GM13977 (cell line): Measurements from ENCODE around the gene NUDT22.

Experiments
- DNase-seq: peaks from one replicate; pipeline ENCODE4 v3.0.0; 2012; ENCODE audit warnings: low spot score
- CTCF ChIP-seq: IDR thresholded peaks from 2 replicates; pipeline ENCODE4 v1.5.1; 2012; ENCODE audit warnings: mild to moderate bottlenecking, control low read depth; ENCODE audit not compliant: insufficient read depth; ENCODE audit errors: extremely low read depth, missing control alignments
- in situ Hi-C: fragments of 300-500 bp; cut with MboI; formaldehyde crosslinking; loops from one replicate; pipeline ENCODE4 v1.12.0; 2022; ENCODE audit warnings: low sequenced_read_pairs, low pct_unique_long_range_greater_than_20kb, mixed read lengths, inconsistent platforms; ENCODE audit not compliant: unreplicated experiment

Gene NUDT22

DNA sequence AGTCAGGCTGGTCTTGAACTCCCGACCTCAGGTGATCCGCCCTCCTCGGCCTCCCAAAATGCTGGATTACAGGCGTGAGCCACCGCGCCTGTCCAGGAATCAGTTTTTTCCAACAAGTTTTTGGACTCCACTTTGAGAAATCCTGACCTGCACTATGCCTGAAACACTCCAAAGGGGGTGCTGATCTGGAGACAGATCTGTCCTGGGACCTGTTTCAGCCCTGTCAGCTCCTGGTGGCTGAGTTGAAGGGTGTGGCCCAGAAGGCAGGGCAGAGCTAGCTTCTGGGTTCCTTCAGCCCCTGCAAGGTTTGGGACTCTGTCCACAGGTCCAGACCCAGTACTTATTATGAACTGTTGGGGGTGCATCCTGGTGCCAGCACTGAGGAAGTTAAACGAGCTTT, 5.5 kb downstream of the NUDT22 start:
- no peak for DNase-seq
- in situ Hi-C loops = no loop called here
- no peak for TF ChIP-seq CTCF

GRCh38 chr11:64232182-64232966, 6.3 kb downstream of the NUDT22 start:
- in situ Hi-C loops = no loop called here
- TF ChIP-seq CTCF = no peak
- DNase-seq = no peak

GRCh38 chr11:64232967-64233315, 6.9 kb downstream of the NUDT22 start:
- no peak for TF ChIP-seq CTCF
- no peak for DNase-seq
- in situ Hi-C loops = no loop called here

GRCh38 chr11:64233913-64234586, 8.0 kb downstream of the NUDT22 start, which contains the start of gene VEGFB:
VEGFB (plus strand) TSS chr11:64234584; CDS start chr11:64234834, 250 bp downstream.
- in situ Hi-C loops = no loop called here
- TF ChIP-seq CTCF = no peak
- peak; percentile 90 for DNase-seq

GRCh38 chr11:64234647-64235379, 8.7 kb downstream of the NUDT22 start:
- in situ Hi-C loops = no loop called here
- DNase-seq = no peak
- no peak for TF ChIP-seq CTCF

DNA sequence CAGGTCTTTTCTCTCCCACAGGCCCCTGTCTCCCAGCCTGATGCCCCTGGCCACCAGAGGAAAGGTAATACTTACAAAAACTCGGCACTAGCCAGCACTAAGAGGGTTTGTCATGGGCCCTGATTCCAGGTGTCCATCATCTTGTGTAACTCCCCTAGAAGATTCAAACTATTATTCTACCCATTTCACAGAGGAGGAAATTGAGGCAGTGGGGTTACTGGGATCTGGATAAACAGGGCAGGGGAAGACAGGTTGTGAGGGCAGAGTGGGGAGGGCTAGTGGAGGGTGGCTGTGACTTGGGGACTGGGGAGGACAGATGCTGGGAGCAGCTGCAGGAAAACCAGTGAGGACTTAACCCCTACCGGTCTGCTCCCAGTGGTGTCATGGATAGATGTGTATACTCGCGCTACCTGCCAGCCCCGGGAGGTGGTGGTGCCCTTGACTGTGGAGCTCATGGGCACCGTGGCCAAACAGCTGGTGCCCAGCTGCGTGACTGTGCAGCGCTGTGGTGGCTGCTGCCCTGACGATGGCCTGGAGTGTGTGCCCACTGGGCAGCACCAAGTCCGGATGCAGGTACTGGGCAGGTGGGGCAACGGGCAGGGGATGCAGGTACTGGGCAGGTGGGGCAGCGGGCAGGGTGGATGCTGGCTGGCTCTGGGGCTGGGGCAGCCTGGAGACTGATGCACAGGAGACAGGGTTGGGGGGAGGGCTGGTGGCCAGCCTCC, 9.5 kb downstream of the NUDT22 start:
- in situ Hi-C loops = no loop called here
- DNase-seq = no peak
- no peak for TF ChIP-seq CTCF
